DOHH2 (cell line): Measurements from ENCODE around the gene VWA7.

Source experiments
- H3F3A ChIP-seq: fragments of 200-600 bp; sonication (generic), shearing (Covaris generic); 2 replicates; pipeline ENCODE4 v1.6.0; 2016; ENCODE audit warnings: antibody characterized with exemption, mild to moderate bottlenecking; ENCODE audit not compliant: control insufficient read depth, insufficient read depth
- H3K27ac ChIP-seq: fragments of 200-600 bp; sonication (generic); 2 replicates; pipeline ENCODE4 v1.5.1; 2014; ENCODE audit warnings: low read depth, mild to moderate bottlenecking, low read length, moderate library complexity
- H3K27me3 ChIP-seq: fragments of 200-600 bp; sonication (generic); 2 replicates; pipeline ENCODE4 v1.6.1; 2014; ENCODE audit warnings: mild to moderate bottlenecking, low read length, mixed read lengths; ENCODE audit not compliant: control insufficient read depth
- H3K36me3 ChIP-seq: fragments of 200-600 bp; sonication (generic); 2 replicates; pipeline ENCODE4 v1.6.1; 2014; ENCODE audit warnings: mild to moderate bottlenecking, low read length, moderate library complexity, mixed read lengths; ENCODE audit not compliant: control insufficient read depth
- H3K4me1 ChIP-seq: fragments of 200-600 bp; sonication (generic); 2 replicates; pipeline ENCODE4 v1.6.1; 2014; ENCODE audit warnings: mild to moderate bottlenecking, low read length, mixed read lengths; ENCODE audit not compliant: control insufficient read depth
- H3K4me2 ChIP-seq: fragments of 200-600 bp; sonication (generic); 2 replicates; pipeline ENCODE4 v1.6.0; 2014; ENCODE audit warnings: mild to moderate bottlenecking, low read length, moderate library complexity
- H3K4me3 ChIP-seq: fragments of 200-600 bp; sonication (generic); 2 replicates; pipeline ENCODE4 v1.5.1; 2014; ENCODE audit warnings: mild to moderate bottlenecking, low read length, mixed read lengths
- H3K79me2 ChIP-seq: fragments of 200-600 bp; sonication (generic); 2 replicates; pipeline ENCODE4 v1.6.1; 2014; ENCODE audit warnings: mild to moderate bottlenecking, low read length, mixed read lengths; ENCODE audit not compliant: control insufficient read depth
- H3K9me2 ChIP-seq: fragments of 200-600 bp; sonication (generic); replicated peaks from 2 replicates; pipeline ENCODE4 v1.6.1; 2014; ENCODE audit warnings: mild to moderate bottlenecking, low read length, mixed read lengths; ENCODE audit not compliant: control insufficient read depth
- H3K9me3 ChIP-seq: fragments of 200-600 bp; sonication (generic); 2 replicates; pipeline ENCODE4 v1.6.1; 2014; ENCODE audit warnings: antibody characterized with exemption, low read length, mixed read lengths; ENCODE audit not compliant: control insufficient read depth, insufficient read depth
- H4K20me1 ChIP-seq: fragments of 200-600 bp; sonication (generic); 2 replicates; pipeline ENCODE4 v1.6.0; 2014; ENCODE audit warnings: low read depth, mild to moderate bottlenecking, antibody characterized with exemption, low read length, moderate library complexity; ENCODE audit not compliant: control insufficient read depth, insufficient read depth
- CTCF ChIP-seq: fragments of 200-600 bp; sonication (generic); IDR thresholded peaks from one replicate; pipeline ENCODE4 v1.5.1; 2014; ENCODE audit warnings: antibody characterized with exemption, mild to moderate bottlenecking, low read depth, low read length; ENCODE audit not compliant: poor library complexity, severe bottlenecking
- EZH2phosphoT487 ChIP-seq: fragments of 200-600 bp; sonication (generic); IDR thresholded peaks from 2 replicates; pipeline ENCODE4 v1.6.1; 2017; ENCODE audit warnings: borderline replicate concordance, mild to moderate bottlenecking, antibody characterized with exemption, low read length, moderate library complexity, mixed read lengths

The VWA7 gene

GRCh38 chr6:31728767-31729514, 48.2 kb downstream of the VWA7 start, which contains the start of gene DDAH2:
Gene DDAH2, minus strand, starts transcription at chr6:31729299. Its CDS starts 138 bp downstream, at chr6:31729161.
- peaks cover 29% of the 10 kb centered on the region for H3F3A ChIP-seq
- peaks cover 6% of the 10 kb centered on the region; the same call in 1 of the 2 replicates for H4K20me1 ChIP-seq
- peaks cover 9% of the 10 kb centered on the region for H3K79me2 ChIP-seq
- peaks cover 59% of the 10 kb centered on the region for H3K36me3 ChIP-seq
- H3K27me3 ChIP-seq, result no peaks in the 10 kb centered on the region
- H3K9me2 ChIP-seq, result no peaks in the 10 kb centered on the region
- H3K9me3 ChIP-seq, result no peaks in the 10 kb centered on the region
- H3K4me2 ChIP-seq, result peak within 1 kb of the TSS; percentile 90
- peaks cover 45% of the 10 kb centered on the region for H3K4me1 ChIP-seq
- peak within 1 kb of the TSS; percentile 86 for H3K4me3 ChIP-seq
- TF ChIP-seq CTCF (peak; percentile 94), EZH2phosphoT487 (no peak)
- H3K27ac ChIP-seq, result peak within 1 kb of the TSS; percentile 62

GRCh38 chr6:31727717-31728671, 49.1 kb downstream of the VWA7 start:
- H3K27ac ChIP-seq, result peak overlapping the region; percentile 62
- peaks cover 41% of the 10 kb centered on the region for H3K4me1 ChIP-seq
- H3K4me3 ChIP-seq, result peak overlapping the region; percentile 36
- H3K9me2 ChIP-seq, result no peaks in the 10 kb centered on the region
- TF ChIP-seq CTCF, result no peak
- no peak for TF ChIP-seq EZH2phosphoT487
- H3F3A ChIP-seq, result peaks cover 21% of the 10 kb centered on the region
- peaks cover 49% of the 10 kb centered on the region for H3K36me3 ChIP-seq
- peak overlapping the region; percentile 56 for H3K4me2 ChIP-seq
- no peaks in the 10 kb centered on the region for H3K27me3 ChIP-seq
- H3K79me2 ChIP-seq, result no peaks in the 10 kb centered on the region; the same call in 1 of the 2 replicates
- H4K20me1 ChIP-seq, result 0 out of 2 replicates have a peak, but pooled peaks cover 6% of the 10 kb centered on the region
- H3K9me3 ChIP-seq, result no peaks in the 10 kb centered on the region

- 0 out of 2 replicates have a peak, but pooled peaks cover 6% of the 10 kb centered on the region for H4K20me1 ChIP-seq
- H3K79me2 ChIP-seq, result no peaks in the 10 kb centered on the region
- peak overlapping the region; percentile 36; the same call in 1 of the 2 replicates for H3K4me3 ChIP-seq
- H3K27me3 ChIP-seq, result no peaks in the 10 kb centered on the region
- H3F3A ChIP-seq, result peaks cover 19% of the 10 kb centered on the region
- no peaks in the 10 kb centered on the region for H3K9me3 ChIP-seq
- H3K4me2 ChIP-seq, result peak overlapping the region; percentile 56
- peaks cover 41% of the 10 kb centered on the region for H3K4me1 ChIP-seq
- TF ChIP-seq CTCF (no peak), EZH2phosphoT487 (no peak)
- peak overlapping the region; percentile 62 for H3K27ac ChIP-seq
- H3K36me3 ChIP-seq, result peaks cover 42% of the 10 kb centered on the region
- H3K9me2 ChIP-seq, result no peaks in the 10 kb centered on the region
Measured at GRCh38 chr6:31727034-31727716, 50.0 kb downstream of the VWA7 start.
